ENCODE data around the gene LMF2. TPM values are rescaled to one million over a fixed set of nuclear protein-coding genes. Genes with fewer than 3 reads are reported as not detected.
A peak's percentile ranks its signal among the peaks of the same experiment; 100 is the strongest.
"Not testable (repeated sequence)": the region's sequence is repeated elsewhere in the genome, so short reads cannot be mapped to it uniquely, and the experiment has no call there.

LMF2 gene
- total RNA-seq, 1 donor from 2014 or later, result 66.2 TPM

- Mint-ChIP-seq H3K4me1 (peaks cover 13% of the 10 kb centered on the region), H3K9me3 (no peaks in the 10 kb centered on the region), H3K27me3 (ENCODE audit: low read depth) (no peaks in the 10 kb centered on the region), H3K4me3 (no peak within 1 kb of the TSS), H3K36me3 (no peaks in the 10 kb centered on the region), H3K27ac (no peak within 1 kb of the TSS)
- TF ChIP-seq CTCF (IDR thresholded peaks at IDR 0.05; ENCODE audit: unreplicated experiment), result no peak
- no peak for DNase-seq (ENCODE audit: low spot score in 2 of 2, unreplicated experiment in 2 of 2)
These were observed 38.2 kb upstream of the LMF2 start, which contains the start of gene KLHDC7B for GRCh38 chr22:50545522-50546325. Gene KLHDC7B, plus strand, starts transcription at chr22:50545899. Its CDS starts 345 bp downstream, at chr22:50546244.

- H3K27me3 Mint-ChIP-seq (ENCODE audit: low read depth), result no peaks in the 10 kb centered on the region
- H3K4me3 Mint-ChIP-seq, result no peak overlapping the region
- no peak for DNase-seq (ENCODE audit: low spot score in 2 of 2, unreplicated experiment in 2 of 2)
These were observed 37.3 kb upstream of the LMF2 start for GRCh38 chr22:50544746-50545253.

GRCh38 chr22:50544078-50544745, 36.7 kb upstream of the LMF2 start:
- no peaks in the 10 kb centered on the region for H3K36me3 Mint-ChIP-seq
- H3K4me1 Mint-ChIP-seq, result peaks cover 17% of the 10 kb centered on the region
- H3K9me3 Mint-ChIP-seq, result no peaks in the 10 kb centered on the region
- DNase-seq (ENCODE audit: low spot score in 2 of 2, unreplicated experiment in 2 of 2), result peak in 1 of 2 experiments; percentile 84
- H3K4me3 Mint-ChIP-seq, result peak overlapping the region; percentile 41
- H3K27ac Mint-ChIP-seq, result peak overlapping the region; percentile 34
- H3K27me3 Mint-ChIP-seq (ENCODE audit: low read depth), result no peaks in the 10 kb centered on the region
- peak; percentile 47 for TF ChIP-seq CTCF (IDR thresholded peaks at IDR 0.05; ENCODE audit: unreplicated experiment)

More at GRCh38 chr22:50544746-50545253, 37.3 kb upstream of the LMF2 start:
- no peaks in the 10 kb centered on the region for H3K9me3 Mint-ChIP-seq
- H3K27ac Mint-ChIP-seq, result no peak overlapping the region
- H3K36me3 Mint-ChIP-seq, result no peaks in the 10 kb centered on the region
- no peak for TF ChIP-seq CTCF (IDR thresholded peaks at IDR 0.05; ENCODE audit: unreplicated experiment)
- H3K4me1 Mint-ChIP-seq, result peaks cover 12% of the 10 kb centered on the region

DNA sequence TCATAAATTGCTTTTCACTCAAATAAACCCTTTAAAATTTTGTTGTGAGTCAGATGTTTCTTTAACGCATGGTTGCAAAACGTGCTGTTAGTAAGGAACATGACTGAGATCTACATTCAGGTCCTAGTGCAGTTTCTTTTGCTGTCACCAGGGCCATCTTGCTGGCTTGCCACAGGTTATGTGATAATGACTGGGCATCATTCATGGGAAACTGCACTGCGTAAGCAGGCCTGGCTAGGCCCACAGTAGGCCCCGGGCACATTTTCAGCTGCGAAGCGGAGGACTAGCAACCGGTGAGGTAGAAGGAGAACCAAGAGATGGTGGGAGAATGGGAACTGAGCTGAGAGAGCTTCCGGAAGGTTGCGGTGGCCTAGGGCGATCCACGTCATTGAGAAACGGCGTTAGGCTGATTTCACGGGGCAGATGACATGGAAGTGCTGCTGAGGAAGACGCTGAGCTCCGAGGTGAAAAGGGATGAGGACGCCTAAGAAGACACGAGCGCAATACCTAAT, 35.0 kb upstream of the LMF2 start:
- no peak for TF ChIP-seq CTCF (IDR thresholded peaks at IDR 0.05; ENCODE audit: unreplicated experiment)
- Mint-ChIP-seq H3K9me3 (no peaks in the 10 kb centered on the region), H3K27ac (no peak overlapping the region), H3K36me3 (no peaks in the 10 kb centered on the region), H3K4me3 (no peak overlapping the region), H3K4me1 (peaks cover 19% of the 10 kb centered on the region), H3K27me3 (ENCODE audit: low read depth) (no peaks in the 10 kb centered on the region)
- no peak for DNase-seq (ENCODE audit: low spot score in 2 of 2, unreplicated experiment in 2 of 2)

DNA sequence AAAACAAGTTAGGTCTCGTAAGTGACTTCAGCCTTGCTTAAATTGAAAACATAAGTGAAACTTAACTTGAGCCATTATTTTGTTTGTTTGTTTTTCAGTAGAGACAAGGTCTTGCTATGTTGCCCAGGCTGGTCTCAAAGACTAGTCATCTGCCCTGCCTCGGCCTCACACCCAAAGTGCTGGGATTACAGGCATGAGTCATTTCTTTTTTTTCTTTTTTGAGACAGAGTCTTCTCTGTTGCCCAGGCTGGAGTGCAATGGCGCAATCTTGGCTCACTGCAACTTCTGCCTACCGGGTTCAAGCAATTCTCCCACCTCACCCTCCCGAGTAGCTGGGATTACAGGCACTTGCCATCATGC, 34.1 kb upstream of the LMF2 start:
- peaks cover 19% of the 10 kb centered on the region for H3K4me1 Mint-ChIP-seq
- not testable (repeated sequence) for DNase-seq (ENCODE audit: low spot score in 2 of 2, unreplicated experiment in 2 of 2); H3K27ac Mint-ChIP-seq; H3K9me3 Mint-ChIP-seq; H3K36me3 Mint-ChIP-seq; H3K4me3 Mint-ChIP-seq; H3K27me3 Mint-ChIP-seq (ENCODE audit: low read depth)

DNA sequence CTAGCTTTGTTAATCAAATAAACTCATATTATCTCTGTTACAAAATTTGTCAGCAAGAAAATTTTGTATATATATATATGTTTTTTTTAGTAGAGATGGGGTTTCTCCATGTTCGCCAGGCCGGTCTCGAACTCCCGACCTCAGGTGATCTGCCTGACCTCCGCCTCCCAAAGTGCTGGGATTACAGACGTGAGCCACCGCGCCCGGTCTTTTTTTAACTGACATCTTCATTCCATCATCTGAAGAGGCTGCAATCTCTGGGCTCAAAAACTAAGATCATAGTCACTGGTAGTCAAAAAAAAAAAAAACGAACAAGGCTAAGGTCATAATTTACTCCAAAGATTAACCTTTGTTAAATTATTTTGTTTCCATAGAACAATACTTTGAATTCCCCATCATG, 32.9 kb upstream of the LMF2 start:
- DNase-seq (ENCODE audit: low spot score in 2 of 2, unreplicated experiment in 2 of 2), result no peak
- no peaks in the 10 kb centered on the region for H3K9me3 Mint-ChIP-seq
- H3K36me3 Mint-ChIP-seq, result no peaks in the 10 kb centered on the region
- no peak overlapping the region for H3K27ac Mint-ChIP-seq
- no peak overlapping the region for H3K4me3 Mint-ChIP-seq
- TF ChIP-seq CTCF (IDR thresholded peaks at IDR 0.05; ENCODE audit: unreplicated experiment), result no peak
- H3K4me1 Mint-ChIP-seq, result peaks cover 15% of the 10 kb centered on the region
- no peaks in the 10 kb centered on the region for H3K27me3 Mint-ChIP-seq (ENCODE audit: low read depth)

All from mesothelial cell of epicardium (in vitro differentiated cells).